ENCODE data around the gene SLC15A1.

DNA sequence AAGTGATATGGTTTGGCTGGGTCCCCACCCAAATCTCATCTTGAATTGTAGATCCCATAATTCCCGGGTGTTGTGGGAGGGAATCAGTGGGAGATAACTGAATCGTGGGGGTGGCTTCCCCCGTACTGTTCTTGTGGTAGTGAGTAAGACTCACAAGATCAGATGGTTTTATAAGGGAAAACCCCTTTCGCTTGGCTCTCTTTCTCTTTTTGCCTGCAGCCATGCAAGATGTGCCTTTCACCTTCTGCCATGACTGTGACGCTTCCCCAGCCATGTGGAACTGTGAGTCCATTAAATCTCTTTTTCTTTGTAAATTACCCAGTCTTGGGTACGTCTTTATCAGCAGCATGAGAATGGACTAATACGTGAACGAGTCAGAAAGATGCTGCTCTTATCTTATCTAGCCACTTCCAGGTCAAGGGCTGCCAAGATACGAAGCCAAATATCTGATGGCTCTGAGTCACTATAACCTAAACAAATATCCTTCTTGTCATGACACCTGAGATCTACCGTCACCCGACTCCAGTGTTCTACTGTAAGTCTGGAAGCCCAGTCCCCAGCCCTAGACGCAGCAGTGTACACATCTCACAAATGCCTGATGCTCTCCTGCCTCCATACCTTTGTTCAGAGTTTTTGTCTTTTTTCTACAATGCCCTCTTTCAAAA, 45.9 kb downstream of the SLC15A1 start:
- TF ChIP-seq, protein P1, sequence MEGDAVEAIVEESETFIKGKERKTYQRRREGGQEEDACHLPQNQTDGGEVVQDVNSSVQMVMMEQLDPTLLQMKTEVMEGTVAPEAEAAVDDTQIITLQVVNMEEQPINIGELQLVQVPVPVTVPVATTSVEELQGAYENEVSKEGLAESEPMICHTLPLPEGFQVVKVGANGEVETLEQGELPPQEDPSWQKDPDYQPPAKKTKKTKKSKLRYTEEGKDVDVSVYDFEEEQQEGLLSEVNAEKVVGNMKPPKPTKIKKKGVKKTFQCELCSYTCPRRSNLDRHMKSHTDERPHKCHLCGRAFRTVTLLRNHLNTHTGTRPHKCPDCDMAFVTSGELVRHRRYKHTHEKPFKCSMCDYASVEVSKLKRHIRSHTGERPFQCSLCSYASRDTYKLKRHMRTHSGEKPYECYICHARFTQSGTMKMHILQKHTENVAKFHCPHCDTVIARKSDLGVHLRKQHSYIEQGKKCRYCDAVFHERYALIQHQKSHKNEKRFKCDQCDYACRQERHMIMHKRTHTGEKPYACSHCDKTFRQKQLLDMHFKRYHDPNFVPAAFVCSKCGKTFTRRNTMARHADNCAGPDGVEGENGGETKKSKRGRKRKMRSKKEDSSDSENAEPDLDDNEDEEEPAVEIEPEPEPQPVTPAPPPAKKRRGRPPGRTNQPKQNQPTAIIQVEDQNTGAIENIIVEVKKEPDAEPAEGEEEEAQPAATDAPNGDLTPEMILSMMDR (IDR thresholded peaks at IDR 0.05) = no peak
- no peak for TF ChIP-seq POLR2A (IDR thresholded peaks at IDR 0.05)

Data from heart left ventricle (tissue), 13 donors.